Embryonic facial prominence (tissue), 1 donor: ENCODE data around the gene TLE6.
"Not testable (repeated sequence)": the region's sequence is repeated elsewhere in the genome, so short reads cannot be mapped to it uniquely, and the experiment has no call there.

Source experiments
- DNase-seq: peaks from one replicate; pipeline ENCODE4 v3.0.0-alpha.2; 2016; ENCODE audit errors: extremely low spot score

The TLE6 gene

GRCh38 chr19:3028305-3029064 lies 51.1 kb downstream of the TLE6 start:
- no peak for DNase-seq

- no peak for DNase-seq
These were observed 51.9 kb downstream of the TLE6 start, which contains the start of gene TLE2 for GRCh38 chr19:3029065-3029923. TLE2 (minus strand) TSS chr19:3029280; CDS start chr19:3028904, 376 bp downstream.

GRCh38 chr19:3031607-3031867 lies 54.2 kb downstream of the TLE6 start:
- no peak for DNase-seq

- no peak for DNase-seq
These were observed 56.4 kb downstream of the TLE6 start for GRCh38 chr19:3033595-3034405.

- DNase-seq, result no peak
These were observed 57.0 kb downstream of the TLE6 start for GRCh38 chr19:3034406-3034655.

GRCh38 chr19:3034656-3035541 lies 57.5 kb downstream of the TLE6 start:
- DNase-seq, result peak; percentile 50

- peak; percentile 98 for DNase-seq
These were observed 58.3 kb downstream of the TLE6 start for GRCh38 chr19:3035542-3036118.

- DNase-seq, result peak; percentile 95
These were observed 59.0 kb downstream of the TLE6 start for GRCh38 chr19:3036119-3036976.

GRCh38 chr19:3036977-3037544 lies 59.7 kb downstream of the TLE6 start:
- not testable (repeated sequence) for DNase-seq

- no peak for DNase-seq
These were observed 60.9 kb downstream of the TLE6 start for GRCh38 chr19:3038214-3038613.

GRCh38 chr19:3039125-3039524 lies 61.8 kb downstream of the TLE6 start:
- DNase-seq, result no peak

- no peak for DNase-seq
These were observed 62.3 kb downstream of the TLE6 start for GRCh38 chr19:3039641-3040077.

GRCh38 chr19:3041327-3041726 lies 64.0 kb downstream of the TLE6 start:
- no peak for DNase-seq

GRCh38 chr19:3041761-3042620 lies 64.6 kb downstream of the TLE6 start:
- peak; percentile 73 for DNase-seq

- DNase-seq, result no peak
These were observed 65.4 kb downstream of the TLE6 start for GRCh38 chr19:3042621-3043267.
